Fibroblast of the aortic adventitia (primary cell): ENCODE measurements around the gene SFI1. TPM values are rescaled to one million over a fixed set of nuclear protein-coding genes. Genes with fewer than 3 reads are reported as not detected.

Experiments
- DNase-seq: peaks from one replicate; pipeline ENCODE4 v3.0.0-alpha.2; 2010; ENCODE audit warnings: low read depth
- H3K4me3 ChIP-seq: 2 replicates; pipeline ENCODE4 v1.5.1; 2011; ENCODE audit warnings: low read depth, mild to moderate bottlenecking, control low read depth, low read length, moderate library complexity
- CTCF ChIP-seq: IDR thresholded peaks from 2 replicates; pipeline ENCODE4 v1.5.1; 2011; ENCODE audit warnings: mild to moderate bottlenecking, low read length, control low read depth, inconsistent platforms; ENCODE audit not compliant: insufficient read depth
- total RNA-seq: library from RNA; depleted of rRNA; stranded (reverse); fragments of >200 nt; gene quantifications from 2 replicates; pipeline ENCODE4 v1.2.3, GENCODE V29; 2012; ENCODE audit warnings: low replicate concordance

SFI1 gene
- total RNA-seq, 1 donor, result 19.9 TPM

DNA sequence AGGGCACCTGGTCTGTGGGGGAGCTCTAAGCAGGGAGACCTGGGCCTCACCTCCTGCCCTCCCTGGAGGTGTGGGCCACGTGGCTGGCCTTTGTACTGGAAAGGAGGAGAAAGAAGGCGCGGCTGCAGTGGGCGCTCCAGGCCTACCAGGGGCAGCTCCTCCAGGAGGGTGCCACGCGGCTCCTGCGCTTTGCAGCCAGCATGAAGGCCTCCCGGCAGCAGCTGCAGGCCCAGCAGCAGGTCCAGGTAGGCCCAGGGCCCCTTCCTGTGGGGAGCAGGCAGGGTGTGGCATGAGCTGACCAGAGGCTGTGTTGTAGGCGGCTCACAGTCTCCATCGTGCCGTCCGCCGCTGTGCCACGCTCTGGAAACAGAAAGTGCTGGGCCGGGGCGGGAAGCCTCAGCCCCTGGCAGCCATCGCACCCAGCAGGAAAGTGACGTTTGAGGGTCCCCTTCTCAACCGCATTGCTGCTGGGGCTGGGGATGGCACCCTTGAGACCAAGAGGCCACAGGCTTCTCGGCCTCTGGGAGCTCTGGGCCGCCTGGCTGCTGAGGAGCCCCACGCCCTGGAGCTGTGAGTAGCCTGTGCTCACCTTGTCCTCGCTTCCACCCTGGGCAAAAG lies 117.1 kb downstream of the SFI1 start:
- no peak for DNase-seq
- no peak for TF ChIP-seq CTCF
- no peak overlapping the region for H3K4me3 ChIP-seq

GRCh38 chr22:31613904-31614296 lies 117.6 kb downstream of the SFI1 start:
- DNase-seq, result no peak
- H3K4me3 ChIP-seq, result no peak overlapping the region
- TF ChIP-seq CTCF, result no peak

DNA sequence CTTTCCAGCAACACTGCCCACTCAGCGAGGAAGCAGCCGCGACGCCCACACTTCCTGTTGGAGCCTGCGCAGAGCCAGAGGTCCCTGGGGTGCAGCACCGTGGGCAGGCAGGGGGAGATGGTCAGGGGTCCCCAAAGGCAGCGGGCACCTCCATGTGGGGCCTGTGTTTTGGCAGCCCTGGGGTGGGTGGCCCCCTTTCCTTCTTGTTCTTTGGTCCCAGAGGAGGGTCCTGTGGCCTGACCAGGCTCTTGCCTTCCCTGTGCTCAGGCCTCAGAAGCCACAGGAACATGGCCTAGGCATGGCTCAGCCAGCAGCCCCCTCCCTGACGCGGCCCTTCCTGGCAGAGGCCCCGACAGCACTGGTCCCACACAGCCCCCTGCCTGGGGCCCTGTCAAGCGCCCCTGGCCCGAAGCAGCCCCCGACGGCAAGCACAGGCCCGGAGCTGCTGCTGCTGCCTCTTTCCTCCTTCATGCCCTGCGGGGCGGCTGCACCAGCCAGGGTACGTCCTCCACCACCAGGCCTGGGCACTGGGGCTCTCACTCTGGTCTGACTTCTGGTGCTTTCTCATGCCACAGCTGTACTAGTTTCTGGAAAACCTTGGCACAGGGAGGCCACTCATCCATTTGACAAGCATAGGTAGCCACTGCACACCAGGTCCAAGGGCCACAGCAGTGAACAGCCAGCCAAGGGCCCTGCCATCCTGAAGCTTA lies 118.6 kb downstream of the SFI1 start:
- H3K4me3 ChIP-seq, result no peak overlapping the region
- TF ChIP-seq CTCF, result no peak
- DNase-seq, result no peak

DNA sequence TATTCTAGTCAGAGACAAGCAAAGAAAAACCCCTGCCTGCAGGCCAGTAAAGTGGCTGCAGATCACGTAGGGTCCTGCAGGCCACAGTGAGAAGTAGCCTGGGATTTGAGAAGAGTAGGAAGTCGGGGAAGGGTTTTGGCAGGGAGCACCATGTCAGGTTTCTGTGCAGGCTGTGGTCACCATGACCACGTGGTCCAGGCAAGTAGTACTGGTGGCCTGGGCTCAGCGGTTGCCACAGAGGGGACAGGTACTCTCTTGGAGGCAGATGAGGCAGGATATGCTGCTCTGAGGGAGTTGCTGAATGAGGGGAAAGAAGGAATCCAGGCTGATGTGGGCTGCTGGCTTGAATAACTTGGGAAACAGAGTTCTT lies 119.1 kb downstream of the SFI1 start:
- no peak overlapping the region for H3K4me3 ChIP-seq
- TF ChIP-seq CTCF, result no peak
- DNase-seq, result no peak

DNA sequence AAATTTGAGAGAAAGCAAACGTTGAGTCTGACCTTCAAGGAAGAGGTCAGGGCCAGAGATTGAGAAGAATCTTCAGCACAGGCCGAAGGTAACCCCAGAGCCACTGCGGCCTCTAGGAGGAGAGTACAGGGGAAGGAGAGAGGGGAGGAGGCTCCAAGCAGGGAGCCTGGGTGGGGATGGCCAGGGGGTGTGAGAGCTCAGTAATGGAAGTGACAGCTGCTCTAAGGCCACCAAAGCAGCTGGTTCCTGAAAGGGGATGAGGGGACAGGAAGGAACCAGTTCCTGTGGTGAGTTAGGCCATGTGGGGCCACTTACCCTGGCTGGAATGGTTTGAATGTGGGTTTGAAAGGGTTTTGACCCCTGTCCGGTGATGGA lies 119.6 kb downstream of the SFI1 start:
- no peak for TF ChIP-seq CTCF
- DNase-seq, result no peak
- H3K4me3 ChIP-seq, result no peak overlapping the region

- no peak for DNase-seq
- no peak overlapping the region for H3K4me3 ChIP-seq
- TF ChIP-seq CTCF, result no peak
These were observed 120.1 kb downstream of the SFI1 start for GRCh38 chr22:31616315-31616980.
